Stimulated activated CD4-positive, alpha-beta T cell treated with anti-CD3 and anti-CD28 coated beads, Interleukin-2, amount 100 ng/mL, for 48 hours (primary cell): ENCODE results near the gene ARHGAP26.
A peak's percentile ranks its signal among the peaks of the same experiment; 100 is the strongest.

ENCODE experiments used
- DNase-seq, 2 donors: peaks; one replicate each; pipeline ENCODE4 v3.0.0-alpha.2; 2020

ARHGAP26 gene

GRCh38 chr5:143243103-143243502 lies 472.9 kb downstream of the ARHGAP26 start:
- no peak for DNase-seq

GRCh38 chr5:143244000-143244736 lies 474.0 kb downstream of the ARHGAP26 start:
- no peak for DNase-seq

DNA sequence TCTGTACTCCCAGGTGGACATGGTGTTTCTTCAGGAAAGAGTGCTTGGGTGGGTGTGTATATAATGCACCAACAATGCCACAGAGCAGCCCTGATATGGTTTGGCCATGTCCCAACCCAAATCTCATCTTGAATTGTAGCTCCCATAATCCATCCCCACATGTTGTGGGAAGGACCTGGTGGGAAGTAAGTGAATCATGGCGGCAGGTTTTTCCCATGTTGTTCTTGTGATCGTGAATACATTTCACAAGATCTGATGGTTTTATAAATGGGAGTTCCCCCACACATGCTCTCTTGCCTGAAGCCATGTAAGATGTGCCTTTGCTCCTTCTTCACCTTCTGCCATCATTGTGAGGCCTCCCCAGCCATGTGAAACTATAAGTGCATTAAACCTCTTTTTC lies 474.8 kb downstream of the ARHGAP26 start:
- DNase-seq = no peak

- no peak for DNase-seq
Measured at GRCh38 chr5:143245929-143246561, 475.9 kb downstream of the ARHGAP26 start.

DNA sequence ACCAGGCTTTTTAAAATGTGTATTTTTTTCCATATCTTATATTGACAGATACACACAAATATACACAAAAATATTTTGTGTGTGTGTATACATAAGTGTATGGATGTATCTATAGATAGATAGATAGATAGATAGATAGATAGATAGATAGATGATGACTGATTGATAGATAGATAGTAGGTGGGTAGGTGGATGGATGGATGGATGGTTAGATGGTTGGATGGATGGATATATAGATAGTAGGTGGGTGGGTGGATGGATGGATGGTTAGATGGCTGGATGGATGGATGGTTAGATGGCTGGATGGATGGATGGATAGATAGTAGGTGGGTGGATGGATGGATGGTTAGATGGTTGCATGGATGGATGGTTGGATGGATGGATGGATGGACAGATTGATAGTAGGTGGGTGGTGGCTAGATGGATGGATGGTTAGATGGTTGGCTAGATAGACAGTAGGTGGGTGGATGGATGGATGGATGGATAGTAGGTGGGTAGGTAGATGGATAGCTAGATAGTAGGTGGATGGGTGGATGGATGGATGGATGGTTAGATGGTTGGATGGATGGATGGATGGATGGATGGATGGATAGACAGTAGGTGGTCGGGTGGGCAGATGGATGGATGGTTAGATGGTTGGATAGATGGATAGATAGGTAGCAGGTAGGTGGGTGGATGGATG lies 477.1 kb downstream of the ARHGAP26 start:
- DNase-seq = no peak

- no peak for DNase-seq
Measured at GRCh38 chr5:143248391-143248790, 478.2 kb downstream of the ARHGAP26 start.

DNA sequence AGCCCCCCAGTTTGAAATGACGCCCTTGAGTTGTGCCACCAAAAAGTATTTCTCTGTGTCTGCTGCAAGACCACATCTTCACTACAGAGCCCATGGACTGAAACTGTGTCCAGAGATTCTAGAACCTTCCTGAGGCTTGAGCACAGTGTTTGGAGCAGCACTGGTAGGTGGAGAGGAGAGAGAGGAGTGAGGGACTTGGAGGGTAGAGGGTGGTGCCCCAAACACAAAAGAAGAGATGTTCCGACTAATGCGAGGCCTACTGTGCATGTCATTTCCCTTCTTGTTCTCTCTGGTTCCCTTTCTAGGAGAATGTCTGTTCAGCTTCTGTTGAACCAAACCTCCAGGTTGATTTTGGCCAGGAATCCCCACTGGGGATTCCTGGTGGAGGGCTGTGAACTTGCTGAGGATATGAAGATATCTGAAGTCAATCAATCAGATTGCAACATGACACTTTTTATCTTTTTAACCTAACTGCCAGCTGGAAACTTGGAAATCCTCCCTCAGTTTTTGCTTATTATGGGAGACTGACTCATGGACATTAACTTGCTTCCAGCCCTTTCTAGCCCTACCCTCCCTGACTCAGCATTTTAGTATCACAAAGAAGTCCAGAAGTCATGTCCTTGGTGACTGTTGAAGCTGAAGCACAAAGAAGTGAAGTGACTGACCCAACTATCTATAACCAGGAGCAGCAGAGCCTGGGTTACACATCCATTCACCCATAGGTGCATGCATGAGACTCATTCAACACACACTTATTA lies 478.8 kb downstream of the ARHGAP26 start:
- no peak for DNase-seq

DNA sequence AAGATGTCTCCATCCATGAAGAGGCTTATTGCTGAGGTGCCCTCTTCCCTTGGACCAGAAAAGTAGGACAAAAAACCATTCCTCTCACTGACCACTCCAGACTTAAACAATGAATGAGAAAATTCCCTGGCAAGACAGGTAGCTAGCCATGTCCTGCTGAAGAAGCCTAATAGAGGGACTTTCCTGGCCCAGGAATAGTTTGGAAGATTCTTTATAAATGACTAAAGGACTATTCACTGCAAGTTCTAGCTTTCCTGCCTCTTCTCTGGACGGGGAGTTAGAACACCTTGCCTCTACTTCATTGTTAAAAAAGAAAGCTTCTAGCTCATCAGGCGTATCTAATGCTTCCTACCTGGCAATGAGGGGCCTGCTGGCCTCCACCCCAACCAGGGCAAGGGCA lies 479.7 kb downstream of the ARHGAP26 start:
- DNase-seq = no peak

GRCh38 chr5:143251190-143251589 lies 481.0 kb downstream of the ARHGAP26 start:
- no peak for DNase-seq

DNA sequence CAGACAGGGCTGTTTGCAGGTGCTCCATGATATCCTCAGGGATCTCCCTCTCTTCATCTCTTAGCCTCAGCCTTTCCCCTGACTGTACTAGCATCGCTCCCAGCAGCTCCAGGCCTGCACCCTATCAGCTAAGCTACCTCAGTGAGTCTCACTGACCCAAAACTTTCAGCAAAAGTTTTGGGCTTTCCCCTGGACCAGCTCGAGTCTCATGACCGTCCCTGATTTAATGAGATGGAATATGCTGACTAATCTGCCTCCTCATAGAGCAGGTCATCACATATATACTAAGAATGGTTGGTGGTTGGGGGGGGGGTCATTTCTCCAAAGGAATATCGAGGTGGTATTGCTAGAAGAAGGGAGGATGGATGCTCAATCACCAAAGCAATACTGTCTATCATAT lies 481.8 kb downstream of the ARHGAP26 start:
- no peak for DNase-seq

GRCh38 chr5:143254819-143255218 lies 484.6 kb downstream of the ARHGAP26 start:
- DNase-seq = no peak

GRCh38 chr5:143258559-143259253 lies 488.5 kb downstream of the ARHGAP26 start:
- DNase-seq = no peak

DNA sequence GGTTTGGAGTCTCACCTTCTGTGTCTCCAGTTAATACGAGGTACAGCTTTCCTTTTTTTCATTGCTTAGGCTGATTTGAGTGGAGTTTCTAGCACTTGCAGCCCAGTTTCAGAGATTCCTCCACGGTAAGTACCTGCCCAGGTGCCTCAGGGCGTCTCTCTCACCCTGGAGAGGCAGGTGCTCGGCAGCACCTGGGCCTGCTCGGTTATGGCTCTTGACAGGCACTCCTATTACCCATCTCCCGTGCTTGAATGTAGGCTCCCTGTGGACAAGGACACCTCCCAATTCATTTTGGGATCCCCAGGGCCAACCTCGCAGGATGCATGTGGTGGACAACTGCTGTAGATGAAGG lies 489.1 kb downstream of the ARHGAP26 start:
- DNase-seq = no peak

- peak in 1 of 2 donors; percentile 7 for DNase-seq
Measured at GRCh38 chr5:143261748-143262392, 491.7 kb downstream of the ARHGAP26 start.

- no peak for DNase-seq
Measured at GRCh38 chr5:143262393-143263174, 492.4 kb downstream of the ARHGAP26 start.

DNA sequence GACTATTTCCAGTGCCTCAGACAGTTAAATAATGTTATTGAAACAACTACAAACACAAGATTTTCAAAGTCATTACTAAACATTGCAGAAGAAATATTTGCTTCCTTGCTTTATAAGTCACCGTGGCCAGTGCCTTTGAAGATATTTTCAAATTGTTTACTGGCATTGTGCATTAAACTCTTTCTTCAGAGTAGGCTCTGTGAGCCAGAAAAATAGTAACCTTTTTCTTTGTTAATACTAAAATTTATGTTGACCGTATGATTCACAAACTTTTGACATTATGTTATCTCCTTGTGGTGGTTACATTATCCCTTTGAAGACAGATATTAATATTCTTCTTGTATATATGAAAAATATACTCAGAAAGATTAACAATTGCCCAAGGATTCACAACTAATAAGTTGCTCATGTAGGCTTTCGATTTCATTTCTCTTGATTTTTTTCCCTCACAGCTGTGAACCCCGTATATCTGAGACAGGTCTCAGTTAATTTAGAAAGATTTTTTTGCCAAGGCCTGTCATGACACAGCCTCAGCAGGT lies 493.2 kb downstream of the ARHGAP26 start:
- DNase-seq = no peak

- DNase-seq = no peak
Measured at GRCh38 chr5:143265995-143266394, 495.8 kb downstream of the ARHGAP26 start.

DNA sequence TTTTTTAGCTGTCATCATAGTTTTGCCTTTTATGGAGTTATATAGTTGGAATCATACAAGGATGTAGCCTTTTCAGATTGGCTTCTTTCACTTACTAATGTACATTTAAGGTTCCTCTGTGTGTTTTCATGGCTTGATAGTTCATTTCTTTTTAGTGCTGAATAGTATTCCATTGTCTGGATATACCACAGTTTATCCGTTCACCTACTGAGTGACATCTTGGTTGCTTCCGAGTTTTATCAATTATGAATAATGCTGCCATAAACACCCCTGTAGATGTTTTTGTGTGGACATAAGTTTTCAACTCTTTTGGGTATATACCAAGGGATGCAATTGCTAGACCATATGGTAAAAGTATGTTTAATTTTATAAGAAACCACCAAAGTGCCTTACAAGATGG lies 497.0 kb downstream of the ARHGAP26 start:
- DNase-seq = no peak

DNA sequence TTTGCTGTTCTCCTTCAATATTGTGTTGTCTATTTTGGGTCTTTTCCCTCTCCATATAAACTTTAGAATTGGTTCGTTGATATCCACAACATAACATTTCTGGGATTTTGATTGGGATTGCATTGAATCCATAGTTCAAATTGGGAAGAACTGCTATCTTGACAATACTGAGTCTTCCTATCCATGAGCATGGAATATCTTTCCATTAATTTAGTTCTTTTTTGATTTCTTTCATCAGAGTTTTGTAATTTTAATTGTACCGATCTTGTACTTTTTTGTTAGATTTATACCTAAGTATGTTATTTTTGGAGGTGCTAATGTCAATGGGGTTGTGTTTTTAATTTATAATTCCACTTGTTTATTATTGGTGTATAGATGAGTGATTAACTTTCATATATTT lies 498.2 kb downstream of the ARHGAP26 start:
- DNase-seq = no peak

DNA sequence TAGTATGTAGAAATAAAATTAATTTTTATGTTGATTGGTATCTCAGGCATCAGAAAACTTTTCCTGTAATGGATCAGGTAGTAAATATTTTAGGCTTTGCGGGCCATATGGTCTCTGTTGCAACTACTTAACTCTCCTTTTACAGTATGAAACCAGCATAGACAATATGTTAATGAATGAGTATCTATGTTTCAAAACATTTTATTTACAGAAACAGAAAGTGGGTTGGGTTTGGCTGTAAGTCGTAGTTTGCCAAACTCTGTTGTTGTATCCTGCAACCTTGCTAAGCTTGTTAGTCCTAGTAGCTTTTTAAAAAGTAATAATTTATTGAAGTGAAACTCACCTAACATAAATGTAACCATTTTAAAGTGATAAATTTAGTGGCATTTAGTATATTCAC lies 501.3 kb downstream of the ARHGAP26 start:
- DNase-seq = no peak

- no peak for DNase-seq
Measured at GRCh38 chr5:143274952-143275351, 504.8 kb downstream of the ARHGAP26 start.
